GM13977 (cell line): ENCODE measurements around the gene COPG2.
"Not testable (repeated sequence)": the region's sequence is repeated elsewhere in the genome, so short reads cannot be mapped to it uniquely, and the experiment has no call there.

Experiments
- DNase-seq: peaks from one replicate; pipeline ENCODE4 v3.0.0; 2012; ENCODE audit warnings: low spot score
- CTCF ChIP-seq: IDR thresholded peaks from 2 replicates; pipeline ENCODE4 v1.5.1; 2012; ENCODE audit warnings: mild to moderate bottlenecking, control low read depth; ENCODE audit not compliant: insufficient read depth; ENCODE audit errors: extremely low read depth, missing control alignments
- in situ Hi-C: fragments of 300-500 bp; cut with MboI; formaldehyde crosslinking; loops from one replicate; pipeline ENCODE4 v1.12.0; 2022; ENCODE audit warnings: low sequenced_read_pairs, low pct_unique_long_range_greater_than_20kb, mixed read lengths, inconsistent platforms; ENCODE audit not compliant: unreplicated experiment

COPG2 gene

GRCh38 chr7:130521258-130521951, 147.1 kb downstream of the COPG2 start:
- DNase-seq: no peak
- TF ChIP-seq CTCF: no peak
- in situ Hi-C loops: no loop called here

GRCh38 chr7:130515315-130516040, 153.1 kb downstream of the COPG2 start:
- TF ChIP-seq CTCF: no peak
- in situ Hi-C loops: no loop called here
- DNase-seq: no peak

- in situ Hi-C loops: no loop called here
- no peak for TF ChIP-seq CTCF
- no peak for DNase-seq
These were observed 155.1 kb downstream of the COPG2 start for GRCh38 chr7:130513447-130513846.

GRCh38 chr7:130512038-130512437, 156.5 kb downstream of the COPG2 start:
- in situ Hi-C loops, DNase-seq: not testable (repeated sequence)

- in situ Hi-C loops: no loop called here
- no peak for DNase-seq
- TF ChIP-seq CTCF: no peak
These were observed 162.2 kb downstream of the COPG2 start for GRCh38 chr7:130506358-130506757.

- DNase-seq: no peak
- in situ Hi-C loops: no loop called here
- TF ChIP-seq CTCF: no peak
These were observed 162.8 kb downstream of the COPG2 start for GRCh38 chr7:130505753-130506152.

- in situ Hi-C loops: no loop called here
- DNase-seq: no peak
- TF ChIP-seq CTCF: no peak
These were observed 167.6 kb downstream of the COPG2 start for GRCh38 chr7:130500910-130501309.
